RWPE2 (cell line): ENCODE measurements around the gene CMIP.

Source experiments
- ATAC-seq: fragments of 200-7000 bp; cut with Tn5 transposase; 3 replicates; pipeline ENCODE4 v1.9.1; 2021; ENCODE audit warnings: low read depth
- DNase-seq: peaks from one replicate; pipeline ENCODE4 v3.0.0-alpha.2; 2020; ENCODE audit warnings: low spot score
- H3K27ac ChIP-seq: fragments of 450-650 bp; 2 replicates; pipeline ENCODE4 v1.5.1; 2017; ENCODE audit warnings: mild to moderate bottlenecking; ENCODE audit not compliant: poor library complexity, severe bottlenecking
- H3K27me3 ChIP-seq: fragments of 250-450 bp; sonication (Bioruptor Pico); 2 replicates; pipeline ENCODE4 v1.5.1; 2021; ENCODE audit warnings: mild to moderate bottlenecking, moderate library complexity; ENCODE audit not compliant: insufficient read depth, poor library complexity, severe bottlenecking
- H3K36me3 ChIP-seq: fragments of 250-450 bp; sonication (Bioruptor Pico); 2 replicates; pipeline ENCODE4 v1.5.1; 2020; ENCODE audit warnings: low read depth, mild to moderate bottlenecking, moderate library complexity
- H3K4me1 ChIP-seq: fragments of 250-450 bp; sonication (Bioruptor Pico); 2 replicates; pipeline ENCODE4 v1.5.1; 2021; ENCODE audit warnings: mild to moderate bottlenecking, moderate library complexity; ENCODE audit not compliant: insufficient read depth, poor library complexity, severe bottlenecking
- H3K4me3 ChIP-seq: fragments of 250-450 bp; sonication (Bioruptor Pico); 2 replicates; pipeline ENCODE4 v1.5.1; 2021; ENCODE audit warnings: mild to moderate bottlenecking, moderate library complexity; ENCODE audit not compliant: severe bottlenecking
- H3K9me3 ChIP-seq: fragments of 250-450 bp; sonication (Bioruptor Pico); 2 replicates; pipeline ENCODE4 v1.5.1; 2021; ENCODE audit warnings: mild to moderate bottlenecking, moderate library complexity; ENCODE audit not compliant: severe bottlenecking
- TF ChIP-seq, protein P1 (sequence below): fragments of 450-650 bp; IDR thresholded peaks from one replicate; pipeline ENCODE4 v1.5.1; 2017; ENCODE audit warnings: mild to moderate bottlenecking, moderate library complexity; ENCODE audit not compliant: poor library complexity, severe bottlenecking

The CMIP gene

DNA sequence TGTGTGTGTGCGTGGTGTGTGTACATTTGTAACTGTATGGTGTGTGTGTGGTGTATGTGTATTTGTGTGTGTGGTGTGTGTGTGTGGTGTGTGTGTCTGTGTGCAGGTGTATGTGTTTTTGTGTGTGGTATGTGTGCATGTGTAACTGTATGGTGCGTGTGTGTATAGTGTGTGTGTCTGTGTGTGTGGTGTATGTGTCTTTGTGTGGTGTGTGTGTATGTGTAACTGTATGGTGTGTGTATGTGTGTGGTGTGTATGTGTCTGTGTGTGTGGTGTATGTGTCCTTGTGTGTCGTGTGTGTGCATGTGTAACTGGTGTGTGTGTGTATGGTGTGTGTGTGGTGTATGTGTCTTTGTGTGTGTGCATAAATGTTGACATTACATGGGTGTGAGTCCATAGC lies 170.8 kb downstream of the CMIP start:
- DNase-seq (no peak), ATAC-seq (no peak)
- Histone ChIP-seq H3K4me3 (no peak overlapping the region), H3K27me3 (no peaks in the 10 kb centered on the region), H3K27ac (no peak overlapping the region), H3K9me3 (no peaks in the 10 kb centered on the region), H3K4me1 (peaks cover 1% of the 10 kb centered on the region), H3K36me3 (peaks cover 65% of the 10 kb centered on the region)
- TF ChIP-seq, protein P1, sequence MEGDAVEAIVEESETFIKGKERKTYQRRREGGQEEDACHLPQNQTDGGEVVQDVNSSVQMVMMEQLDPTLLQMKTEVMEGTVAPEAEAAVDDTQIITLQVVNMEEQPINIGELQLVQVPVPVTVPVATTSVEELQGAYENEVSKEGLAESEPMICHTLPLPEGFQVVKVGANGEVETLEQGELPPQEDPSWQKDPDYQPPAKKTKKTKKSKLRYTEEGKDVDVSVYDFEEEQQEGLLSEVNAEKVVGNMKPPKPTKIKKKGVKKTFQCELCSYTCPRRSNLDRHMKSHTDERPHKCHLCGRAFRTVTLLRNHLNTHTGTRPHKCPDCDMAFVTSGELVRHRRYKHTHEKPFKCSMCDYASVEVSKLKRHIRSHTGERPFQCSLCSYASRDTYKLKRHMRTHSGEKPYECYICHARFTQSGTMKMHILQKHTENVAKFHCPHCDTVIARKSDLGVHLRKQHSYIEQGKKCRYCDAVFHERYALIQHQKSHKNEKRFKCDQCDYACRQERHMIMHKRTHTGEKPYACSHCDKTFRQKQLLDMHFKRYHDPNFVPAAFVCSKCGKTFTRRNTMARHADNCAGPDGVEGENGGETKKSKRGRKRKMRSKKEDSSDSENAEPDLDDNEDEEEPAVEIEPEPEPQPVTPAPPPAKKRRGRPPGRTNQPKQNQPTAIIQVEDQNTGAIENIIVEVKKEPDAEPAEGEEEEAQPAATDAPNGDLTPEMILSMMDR: no peak

DNA sequence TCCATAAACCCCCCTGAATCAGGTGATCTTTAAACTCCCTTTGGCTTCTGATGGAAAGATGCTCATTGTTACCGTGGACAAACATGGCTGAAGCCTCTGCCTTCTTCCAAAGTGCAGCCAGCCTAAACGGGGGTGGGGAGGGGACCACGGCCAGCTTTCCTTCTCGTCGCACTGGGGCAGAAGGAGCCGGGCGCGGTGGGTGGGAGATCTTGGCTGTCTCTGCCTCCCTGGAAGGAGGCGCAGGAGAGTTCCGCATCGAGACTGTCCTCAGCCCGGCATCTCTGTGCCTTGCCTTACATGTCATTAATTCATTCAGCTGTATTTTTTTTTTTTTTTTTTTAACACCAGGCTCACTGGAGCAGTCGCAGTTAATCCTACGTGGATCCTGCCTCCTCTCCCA lies 171.2 kb downstream of the CMIP start:
- no peaks in the 10 kb centered on the region for H3K9me3 ChIP-seq
- H3K27me3 ChIP-seq: no peaks in the 10 kb centered on the region
- H3K27ac ChIP-seq: no peak overlapping the region
- ATAC-seq: no peak
- H3K4me3 ChIP-seq: no peak overlapping the region
- H3K36me3 ChIP-seq: peaks cover 65% of the 10 kb centered on the region
- peaks cover 5% of the 10 kb centered on the region for H3K4me1 ChIP-seq
- TF ChIP-seq, protein P1: no peak
- DNase-seq: no peak

DNA sequence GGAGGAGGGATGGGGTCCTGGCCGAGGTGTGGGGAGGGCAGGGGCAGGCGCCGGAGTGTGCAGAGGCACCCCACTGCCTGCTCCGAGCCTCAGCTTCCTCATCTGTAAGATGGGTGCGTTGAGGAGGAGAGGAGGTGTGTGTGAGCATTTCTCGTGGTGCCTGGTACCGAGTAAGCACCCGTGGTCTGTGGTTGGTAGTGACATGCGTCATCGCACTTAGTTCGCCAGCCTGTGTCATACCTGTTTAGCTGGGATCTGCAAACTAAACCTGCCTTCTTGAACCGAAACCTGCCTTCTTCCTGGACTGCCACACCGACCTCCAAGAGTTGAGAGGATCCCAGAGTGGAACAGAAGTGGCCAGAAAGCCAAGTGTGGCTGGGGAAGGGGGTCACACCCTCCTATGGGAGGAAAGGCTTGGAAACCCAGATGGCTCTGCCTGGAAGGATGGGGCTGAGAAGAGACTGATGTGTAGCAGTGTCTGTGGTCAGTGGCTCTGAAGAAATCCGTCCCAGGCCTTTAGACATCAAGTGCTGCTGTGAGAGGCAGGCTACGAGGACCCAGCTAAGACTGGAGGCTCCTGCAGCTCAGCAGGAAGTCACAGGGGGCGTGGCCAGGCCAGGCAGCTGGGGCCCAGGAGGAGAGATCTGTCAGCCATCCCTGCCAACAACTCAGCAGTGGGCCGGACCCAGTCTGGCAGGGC lies 171.9 kb downstream of the CMIP start:
- no peak overlapping the region for H3K4me3 ChIP-seq
- no peak overlapping the region for H3K27ac ChIP-seq
- H3K4me1 ChIP-seq: peaks cover 12% of the 10 kb centered on the region
- TF ChIP-seq, protein P1: no peak
- no peak for DNase-seq
- H3K9me3 ChIP-seq: no peaks in the 10 kb centered on the region
- ATAC-seq: no peak
- peaks cover 63% of the 10 kb centered on the region for H3K36me3 ChIP-seq
- H3K27me3 ChIP-seq: no peaks in the 10 kb centered on the region

DNA sequence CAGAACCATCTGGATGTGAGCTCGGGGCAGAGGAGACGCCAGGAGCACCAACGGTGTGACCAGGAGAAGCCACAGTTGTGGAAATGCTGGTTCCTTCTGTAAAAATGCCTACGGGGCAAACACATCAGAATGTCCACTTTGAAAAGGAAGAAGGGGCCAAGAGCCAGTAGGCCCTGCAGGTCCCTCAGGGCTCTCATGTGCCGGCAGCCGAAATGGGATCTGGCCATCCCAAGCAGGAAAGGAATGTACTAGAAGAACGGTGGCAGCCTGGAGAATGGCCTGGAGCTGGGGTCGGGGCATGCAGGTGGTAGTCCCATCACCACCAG lies 172.4 kb downstream of the CMIP start:
- no peak overlapping the region for H3K27ac ChIP-seq
- no peak for ATAC-seq
- TF ChIP-seq, protein P1: no peak
- peaks cover 16% of the 10 kb centered on the region for H3K4me1 ChIP-seq
- H3K9me3 ChIP-seq: no peaks in the 10 kb centered on the region
- no peak overlapping the region for H3K4me3 ChIP-seq
- H3K36me3 ChIP-seq: peaks cover 62% of the 10 kb centered on the region
- no peaks in the 10 kb centered on the region for H3K27me3 ChIP-seq
- no peak for DNase-seq

DNA sequence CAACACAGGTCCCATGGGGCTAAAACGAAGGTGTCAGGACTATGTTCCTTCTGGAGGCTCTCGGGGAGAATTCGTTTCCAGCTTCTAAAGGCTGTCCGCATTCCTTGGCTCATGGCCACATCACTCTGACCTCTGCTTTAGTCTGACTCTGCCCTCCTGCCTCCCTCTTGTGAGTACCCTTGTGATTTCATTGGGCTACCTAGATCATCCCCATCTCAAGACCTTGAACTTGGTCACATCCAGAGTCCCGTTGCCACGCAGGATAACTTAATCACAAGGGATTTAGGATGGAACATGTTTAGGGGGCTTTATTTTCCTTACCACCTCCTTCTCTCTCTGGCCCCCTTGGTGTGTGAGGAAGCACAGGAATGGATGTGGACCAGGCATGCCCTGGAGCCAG lies 173.6 kb downstream of the CMIP start:
- TF ChIP-seq, protein P1: no peak

More for the DNA sequence above, 173.6 kb downstream of the CMIP start:
- peaks cover 70% of the 10 kb centered on the region for H3K36me3 ChIP-seq
- DNase-seq (no peak), ATAC-seq (no peak)
- H3K9me3 ChIP-seq: no peaks in the 10 kb centered on the region
- no peak overlapping the region for H3K4me3 ChIP-seq
- peaks cover 16% of the 10 kb centered on the region for H3K4me1 ChIP-seq
- H3K27me3 ChIP-seq: no peaks in the 10 kb centered on the region
- H3K27ac ChIP-seq: no peak overlapping the region
